GM19468 (cell line): ENCODE data around the gene ENPP7.
"Not testable (repeated sequence)": the region's sequence is repeated elsewhere in the genome, so short reads cannot be mapped to it uniquely, and the experiment has no call there.

ENCODE experiments used
- ATAC-seq: cut with Tn5 transposase; IDR thresholded peaks from one replicate; pipeline ENCODE4 v1.9.1; 2021; ENCODE audit warnings: mild to moderate bottlenecking, moderate library complexity, moderate number of reproducible peaks; ENCODE audit not compliant: unreplicated experiment; ENCODE audit errors: extremely low read depth

The ENPP7 gene

GRCh38 chr17:79746889-79747507 is 16.3 kb downstream of the ENPP7 start:
- no peak for ATAC-seq

DNA sequence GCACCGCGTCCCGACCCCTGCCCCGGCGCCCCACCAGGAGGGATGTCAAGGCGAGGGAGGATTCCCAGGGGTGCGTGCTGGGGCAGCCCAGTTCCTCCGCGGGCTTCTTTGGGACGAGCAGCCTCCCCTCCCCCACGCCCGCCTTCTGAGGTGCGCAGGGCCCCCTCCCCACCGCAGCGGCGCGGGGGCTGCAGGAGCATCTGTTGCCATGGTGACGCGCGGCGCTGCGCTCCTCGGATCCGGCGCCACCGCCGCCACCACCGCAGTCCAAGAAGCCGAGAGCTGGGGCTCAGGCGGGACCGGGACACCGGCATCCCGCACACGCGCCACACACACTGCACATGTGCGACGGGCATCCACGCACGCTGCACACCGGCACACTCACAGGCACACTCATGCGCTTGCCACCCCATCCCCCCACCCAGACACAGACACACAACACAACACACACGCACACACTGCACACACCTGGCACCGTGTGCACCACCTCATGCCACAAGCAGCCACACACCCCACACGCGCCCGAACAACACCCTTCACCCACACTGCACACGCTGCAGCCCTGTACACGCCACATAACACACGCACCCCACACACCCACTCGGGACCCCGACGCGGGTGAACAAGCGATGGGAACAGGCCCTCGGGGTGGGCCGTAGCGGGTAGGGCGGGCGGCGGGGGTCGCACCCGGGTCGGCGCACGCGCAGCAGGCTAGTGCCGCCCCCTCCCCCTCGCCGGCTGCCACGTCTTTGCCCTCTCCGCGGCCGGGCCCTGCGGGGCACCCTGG is 17.0 kb downstream of the ENPP7 start:
- no peak for ATAC-seq

DNA sequence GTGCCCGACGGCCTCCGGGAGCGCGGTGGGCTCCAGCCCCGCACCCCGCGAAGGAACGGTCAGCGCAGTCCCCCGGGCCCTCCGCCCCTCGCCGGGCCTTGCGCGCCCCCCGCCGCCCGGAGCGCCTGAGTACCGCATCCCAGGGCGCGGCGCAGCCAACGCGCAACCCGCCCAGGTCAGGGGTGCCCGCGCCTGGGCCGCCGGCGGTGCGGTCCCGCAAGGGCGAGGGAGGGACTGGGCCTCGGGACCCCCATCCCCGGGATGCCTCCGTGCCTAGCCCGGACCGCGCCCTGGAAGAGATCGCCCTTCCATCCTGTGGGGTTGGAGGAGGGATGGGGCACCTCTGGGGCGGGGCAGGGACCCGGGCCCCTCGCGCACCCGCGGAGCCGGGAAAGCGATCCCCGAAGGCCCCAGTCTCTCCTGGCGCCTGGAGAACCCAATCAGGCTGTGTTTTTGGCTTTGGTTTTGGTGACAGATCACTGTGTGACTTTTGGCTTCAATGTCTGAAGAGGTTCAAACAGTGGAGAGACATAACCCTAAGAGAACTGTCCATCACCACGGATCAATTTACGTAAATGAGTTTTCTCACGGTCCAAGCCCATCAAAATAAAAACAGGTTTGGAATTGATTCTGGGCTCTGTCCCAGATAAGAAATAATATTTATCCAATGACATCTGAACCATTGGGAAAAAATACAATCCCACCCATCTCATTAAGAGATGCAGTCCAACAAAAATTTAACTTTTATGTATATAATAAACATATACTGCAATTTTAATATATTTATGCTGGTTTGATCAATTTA is 17.8 kb downstream of the ENPP7 start:
- no peak for ATAC-seq

- ATAC-seq = no peak
Observed at GRCh38 chr17:79749156-79749815, 18.5 kb downstream of the ENPP7 start.

GRCh38 chr17:79749958-79750357 is 19.2 kb downstream of the ENPP7 start:
- no peak for ATAC-seq

- no peak for ATAC-seq
Observed at GRCh38 chr17:79750650-79751545, 20.2 kb downstream of the ENPP7 start.

GRCh38 chr17:79752175-79752574 is 21.4 kb downstream of the ENPP7 start:
- no peak for ATAC-seq

GRCh38 chr17:79754370-79754769 is 23.6 kb downstream of the ENPP7 start:
- no peak for ATAC-seq

- not testable (repeated sequence) for ATAC-seq
Observed at GRCh38 chr17:79754903-79755302, 24.2 kb downstream of the ENPP7 start.

DNA sequence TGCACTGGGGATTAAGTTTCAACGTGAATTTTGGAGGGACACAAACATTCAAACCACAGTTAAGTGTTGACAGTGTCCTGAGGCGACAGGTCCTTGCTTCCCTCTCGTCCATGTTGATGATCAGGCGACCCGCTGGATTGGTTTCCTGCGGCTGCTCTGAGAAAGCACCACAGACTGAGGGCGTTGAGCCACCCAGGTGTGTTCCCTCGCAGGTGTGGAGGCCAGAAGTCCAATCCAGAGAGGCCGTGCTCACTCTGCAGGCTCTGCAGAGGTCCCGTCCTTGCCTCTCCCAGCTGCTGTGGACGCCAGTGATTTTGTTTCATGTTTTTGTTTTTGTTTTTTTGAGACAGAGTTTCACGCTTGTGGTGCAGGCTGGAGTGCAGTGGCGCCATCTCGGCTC is 24.8 kb downstream of the ENPP7 start:
- no peak for ATAC-seq

DNA sequence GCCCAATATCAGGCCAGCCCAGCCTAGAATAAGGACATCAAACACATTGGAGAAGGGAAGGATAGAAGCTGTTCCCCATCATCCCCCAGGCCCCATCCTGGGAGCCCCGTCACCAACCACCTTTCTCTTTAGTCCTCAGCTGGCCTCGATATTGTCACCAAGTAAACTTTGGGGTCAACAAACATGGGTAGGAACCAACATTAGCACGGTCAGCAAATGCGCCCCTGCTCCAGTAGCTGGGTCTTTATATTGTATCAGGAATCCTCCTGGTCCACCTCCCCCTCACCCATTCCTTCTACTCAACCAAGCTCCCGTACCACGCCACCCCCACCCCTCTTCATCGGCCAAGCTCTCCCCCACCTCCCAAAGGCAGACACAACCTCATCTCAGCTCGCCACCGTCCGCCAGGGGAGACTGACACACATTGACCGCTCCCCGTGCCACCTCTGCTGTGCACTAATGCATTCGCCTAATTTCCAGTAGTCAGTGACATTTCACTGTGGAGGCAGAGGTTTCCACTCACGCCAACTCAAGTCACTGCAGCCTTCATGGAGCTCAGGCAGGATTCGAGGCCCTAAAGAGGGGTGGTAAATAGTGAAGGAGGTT is 26.5 kb downstream of the ENPP7 start:
- ATAC-seq = no peak

DNA sequence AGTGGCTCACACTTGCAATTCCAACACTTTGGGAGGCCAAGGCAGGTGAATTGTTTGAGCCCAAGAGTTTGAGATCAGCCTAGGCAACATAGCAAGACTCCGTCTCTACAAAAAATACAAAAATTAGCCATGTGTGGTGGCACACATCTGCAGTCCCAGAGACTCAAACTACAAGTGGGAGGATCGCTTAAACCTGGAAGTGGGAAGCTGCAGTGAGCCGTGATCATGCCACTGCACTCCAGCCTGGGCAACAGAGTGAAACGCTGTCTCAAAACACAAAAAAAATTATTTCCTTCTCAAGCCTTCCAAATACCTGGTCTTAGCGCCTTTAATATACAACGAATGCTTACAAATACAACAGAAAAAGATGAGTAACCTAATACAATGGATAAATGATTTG is 27.5 kb downstream of the ENPP7 start:
- no peak for ATAC-seq

GRCh38 chr17:79760197-79760906 is 29.6 kb downstream of the ENPP7 start:
- ATAC-seq = no peak

DNA sequence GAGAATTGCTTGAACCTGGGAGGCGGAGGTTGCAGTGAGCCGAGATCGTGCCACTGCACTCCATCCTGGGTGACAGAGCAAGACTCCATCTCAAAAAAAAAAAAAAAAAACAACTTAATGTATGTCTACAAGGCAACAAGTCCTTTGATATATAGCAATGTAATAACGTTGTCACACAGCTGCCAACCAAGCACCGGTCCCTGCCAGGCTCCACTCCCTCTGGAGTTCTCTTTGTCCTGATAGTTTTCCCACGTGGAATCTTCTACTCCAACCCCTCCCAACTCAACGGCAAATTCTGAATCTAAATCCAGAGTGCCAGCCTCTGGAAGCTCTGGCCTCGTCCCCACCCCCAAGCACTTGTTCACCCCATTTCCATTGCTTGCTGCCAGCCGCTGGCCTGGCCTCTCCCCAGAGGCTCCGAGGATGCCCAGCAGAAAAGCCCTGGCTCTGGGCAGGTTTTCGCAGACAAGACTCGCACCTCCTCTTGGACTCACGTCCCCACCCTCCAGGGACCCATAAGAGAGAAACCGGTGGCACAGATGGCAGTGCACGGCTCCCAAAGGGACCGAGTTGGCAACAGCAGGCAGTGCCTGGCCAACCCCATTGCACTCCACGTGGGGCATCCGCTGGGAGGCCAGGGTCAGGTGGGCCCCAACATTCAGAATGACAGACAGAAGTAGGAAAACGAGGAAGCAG is 31.3 kb downstream of the ENPP7 start:
- no peak for ATAC-seq

- no peak for ATAC-seq
Observed at GRCh38 chr17:79765708-79766107, 35.0 kb downstream of the ENPP7 start.

GRCh38 chr17:79769570-79770506 is 39.1 kb downstream of the ENPP7 start:
- no peak for ATAC-seq

- ATAC-seq = no peak
Observed at GRCh38 chr17:79771276-79771675, 40.5 kb downstream of the ENPP7 start.
